GM12872 (cell line): ENCODE results near the gene RBBP9.

Experiments used
- TF ChIP-seq, protein P1 (sequence below): IDR thresholded peaks from 3 replicates; pipeline ENCODE4 v1.5.1; 2011; ENCODE audit warnings: low read depth, mild to moderate bottlenecking, low read length, moderate library complexity; ENCODE audit not compliant: insufficient read depth

The RBBP9 gene

DNA sequence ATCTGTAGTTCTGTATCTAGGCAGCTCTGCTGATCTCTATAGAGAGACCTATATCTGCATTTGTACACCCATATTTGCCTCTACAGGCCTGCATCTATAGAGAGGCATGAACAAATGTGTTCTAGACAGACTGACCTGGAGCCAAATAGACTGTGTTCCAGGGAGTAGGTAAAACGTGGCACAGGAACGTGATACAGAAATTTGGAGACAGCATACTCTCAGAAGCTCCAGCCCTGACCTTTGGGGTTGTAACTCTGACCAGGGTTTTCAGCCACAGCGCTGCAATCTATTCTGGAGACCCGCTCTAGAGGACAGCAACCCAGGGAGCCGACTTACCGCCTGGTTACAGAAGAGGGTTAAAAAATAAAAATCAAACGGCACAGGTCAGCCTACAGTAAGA lies 983 bp downstream of the RBBP9 start:
- TF ChIP-seq, protein P1, sequence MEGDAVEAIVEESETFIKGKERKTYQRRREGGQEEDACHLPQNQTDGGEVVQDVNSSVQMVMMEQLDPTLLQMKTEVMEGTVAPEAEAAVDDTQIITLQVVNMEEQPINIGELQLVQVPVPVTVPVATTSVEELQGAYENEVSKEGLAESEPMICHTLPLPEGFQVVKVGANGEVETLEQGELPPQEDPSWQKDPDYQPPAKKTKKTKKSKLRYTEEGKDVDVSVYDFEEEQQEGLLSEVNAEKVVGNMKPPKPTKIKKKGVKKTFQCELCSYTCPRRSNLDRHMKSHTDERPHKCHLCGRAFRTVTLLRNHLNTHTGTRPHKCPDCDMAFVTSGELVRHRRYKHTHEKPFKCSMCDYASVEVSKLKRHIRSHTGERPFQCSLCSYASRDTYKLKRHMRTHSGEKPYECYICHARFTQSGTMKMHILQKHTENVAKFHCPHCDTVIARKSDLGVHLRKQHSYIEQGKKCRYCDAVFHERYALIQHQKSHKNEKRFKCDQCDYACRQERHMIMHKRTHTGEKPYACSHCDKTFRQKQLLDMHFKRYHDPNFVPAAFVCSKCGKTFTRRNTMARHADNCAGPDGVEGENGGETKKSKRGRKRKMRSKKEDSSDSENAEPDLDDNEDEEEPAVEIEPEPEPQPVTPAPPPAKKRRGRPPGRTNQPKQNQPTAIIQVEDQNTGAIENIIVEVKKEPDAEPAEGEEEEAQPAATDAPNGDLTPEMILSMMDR, result no peak

DNA sequence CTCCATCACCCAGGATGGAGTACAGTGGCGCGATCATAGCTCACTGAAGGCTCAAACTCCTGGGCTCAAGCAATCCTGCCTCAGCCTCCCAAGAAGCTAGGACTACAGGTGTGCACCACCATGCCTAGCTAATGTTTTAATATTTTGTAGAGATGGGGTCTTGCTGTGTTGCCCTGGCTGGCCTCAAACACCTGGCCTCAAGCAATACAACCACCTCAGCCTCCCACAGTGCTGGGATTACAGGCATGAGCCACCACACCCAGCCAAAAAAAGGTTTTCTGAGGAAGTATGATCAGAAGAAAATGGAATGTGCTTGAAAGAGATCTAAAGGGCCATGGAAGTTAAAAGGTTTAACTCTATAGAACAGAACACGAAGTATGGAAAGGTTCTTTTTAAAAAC lies 8.7 kb downstream of the RBBP9 start:
- TF ChIP-seq, protein P1, result no peak

- TF ChIP-seq, protein P1, result no peak
Measured at GRCh38 chr20:18481596-18481995, 15.4 kb downstream of the RBBP9 start.

DNA sequence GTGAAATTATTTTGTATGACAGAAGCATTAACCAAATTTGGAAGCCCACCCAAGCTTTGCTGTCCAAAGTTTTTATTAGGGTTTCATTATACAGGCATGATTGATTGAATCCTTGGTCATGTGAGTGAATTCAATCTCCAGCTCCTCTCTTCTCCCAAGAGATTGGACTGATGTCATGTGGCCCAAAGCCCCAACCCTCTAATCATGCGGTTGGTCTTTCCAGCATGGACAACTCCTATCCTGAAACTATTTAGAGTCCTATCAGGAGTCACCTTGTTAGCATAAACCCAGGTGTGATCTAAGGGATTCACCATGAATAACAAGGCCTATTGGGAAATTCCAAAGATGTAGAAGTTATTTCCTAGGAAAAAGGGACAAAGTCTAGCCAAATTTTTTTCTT lies 19.2 kb downstream of the RBBP9 start:
- TF ChIP-seq, protein P1, result no peak

DNA sequence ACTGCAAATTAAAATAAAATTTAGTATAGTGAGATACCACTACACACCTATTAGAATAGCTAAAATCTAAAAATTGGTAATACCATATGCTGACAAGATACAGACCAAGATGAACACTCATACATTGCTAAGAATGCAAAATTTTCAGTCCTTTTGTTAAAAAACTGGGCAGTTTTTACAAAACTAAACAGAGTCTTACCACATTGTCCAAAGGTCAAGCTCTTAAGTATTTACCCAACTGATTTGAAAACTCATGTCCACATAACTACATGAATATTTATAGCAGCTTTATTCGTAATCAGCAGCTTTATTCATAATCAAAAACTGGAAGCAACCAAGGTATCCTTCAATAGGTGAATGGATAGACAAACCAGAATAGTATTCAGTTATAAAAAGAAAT lies 19.8 kb downstream of the RBBP9 start:
- TF ChIP-seq, protein P1, result no peak

GRCh38 chr20:18466894-18467730 lies 29.9 kb downstream of the RBBP9 start, which contains the start of the genes DZANK1 and POLR3F:
Gene DZANK1 (minus strand): TSS chr20:18467030. CDS start chr20:18465358, 1,672 bp downstream.
Gene POLR3F (plus strand): TSS chr20:18467390. CDS start chr20:18467507, 117 bp downstream.
- TF ChIP-seq, protein P1, result no peak

DNA sequence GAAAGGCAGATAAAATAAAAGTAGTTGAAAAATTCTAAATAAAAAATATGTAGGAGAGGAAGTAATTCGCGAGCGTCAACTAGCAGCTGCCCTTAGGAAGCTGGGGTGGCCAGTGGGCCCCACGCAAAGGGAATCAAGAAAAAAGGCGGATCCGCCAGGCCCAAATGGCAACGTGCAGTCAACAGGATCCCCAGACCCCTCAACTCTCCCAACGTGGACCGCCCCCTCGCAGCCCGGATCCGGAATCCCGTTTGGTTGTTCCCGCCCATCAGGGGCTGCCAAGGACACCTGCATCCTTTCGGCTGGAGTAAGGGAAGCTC lies 30.5 kb downstream of the RBBP9 start:
- TF ChIP-seq, protein P1, result no peak
